ENCODE measurements around the gene SAMD3. TPM values are rescaled to one million over a fixed set of nuclear protein-coding genes. Genes with fewer than 3 reads are reported as not detected.
"Not testable (repeated sequence)": the region's sequence is repeated elsewhere in the genome, so short reads cannot be mapped to it uniquely, and the experiment has no call there.

The SAMD3 gene
- 0.54 TPM for total RNA-seq

DNA sequence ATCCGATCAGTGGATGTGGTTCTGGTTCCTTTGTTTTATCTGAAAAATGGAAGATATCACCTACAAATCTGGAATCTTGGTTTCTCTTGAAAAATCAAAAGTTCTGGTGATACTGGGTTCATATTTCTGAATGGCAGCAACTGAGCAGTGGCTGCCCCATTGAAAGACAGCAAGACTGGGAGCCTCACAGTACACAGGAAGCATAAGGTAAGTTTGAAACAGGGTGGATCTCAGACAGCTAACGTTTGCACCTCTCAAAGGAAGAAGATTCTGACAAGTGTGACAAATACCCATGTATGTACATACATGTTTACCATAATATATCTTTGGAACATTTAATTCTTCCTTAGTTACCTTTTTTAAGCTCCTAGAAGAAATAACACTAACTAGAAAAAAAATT is at the start of gene SAMD3:
SAMD3 (minus strand) TSS at position 177 of the 400 bp plus-strand sequence. CDS start 7,678 bp downstream, outside the sequence.
- DNase-seq (ENCODE audit: low read depth in 2 of 3, low spot score in 2 of 3): no peak

- no peak for DNase-seq (ENCODE audit: low read depth in 2 of 3, low spot score in 2 of 3)
Measured at GRCh38 chr6:130269969-130270635, 47.4 kb upstream of the SAMD3 start.

- DNase-seq (ENCODE audit: low read depth in 2 of 3, low spot score in 2 of 3): not testable (repeated sequence)
Measured at GRCh38 chr6:130265553-130265952, 42.8 kb upstream of the SAMD3 start.

- DNase-seq (ENCODE audit: low read depth in 2 of 3, low spot score in 2 of 3): no peak
Measured at GRCh38 chr6:130262008-130262407, 39.3 kb upstream of the SAMD3 start.

DNA sequence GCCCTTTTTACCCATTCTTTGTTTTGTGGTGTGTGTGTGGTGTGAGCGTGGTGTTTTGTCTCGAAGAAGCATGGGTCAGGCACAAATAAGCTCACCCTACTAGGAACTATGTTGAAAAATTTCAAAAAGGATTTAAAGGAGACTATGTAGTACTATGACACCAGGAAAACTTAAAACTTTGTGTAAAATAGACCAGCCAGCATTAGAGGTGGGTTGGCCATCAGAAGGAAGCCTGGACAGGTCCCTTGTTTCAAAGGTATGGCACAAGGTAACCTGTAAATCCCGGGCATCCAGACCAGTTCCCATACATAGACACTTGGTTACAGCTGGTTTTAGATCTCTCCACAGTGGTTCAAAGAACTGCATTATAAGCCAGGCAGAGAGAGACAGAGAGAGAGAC is 38.8 kb upstream of the SAMD3 start:
- not testable (repeated sequence) for DNase-seq (ENCODE audit: low read depth in 2 of 3, low spot score in 2 of 3)

- not testable (repeated sequence) for DNase-seq (ENCODE audit: low read depth in 2 of 3, low spot score in 2 of 3)
Measured at GRCh38 chr6:130260614-130261241, 38.0 kb upstream of the SAMD3 start.

GRCh38 chr6:130260050-130260462 is 37.3 kb upstream of the SAMD3 start:
- DNase-seq (ENCODE audit: low read depth in 2 of 3, low spot score in 2 of 3): not testable (repeated sequence)

DNA sequence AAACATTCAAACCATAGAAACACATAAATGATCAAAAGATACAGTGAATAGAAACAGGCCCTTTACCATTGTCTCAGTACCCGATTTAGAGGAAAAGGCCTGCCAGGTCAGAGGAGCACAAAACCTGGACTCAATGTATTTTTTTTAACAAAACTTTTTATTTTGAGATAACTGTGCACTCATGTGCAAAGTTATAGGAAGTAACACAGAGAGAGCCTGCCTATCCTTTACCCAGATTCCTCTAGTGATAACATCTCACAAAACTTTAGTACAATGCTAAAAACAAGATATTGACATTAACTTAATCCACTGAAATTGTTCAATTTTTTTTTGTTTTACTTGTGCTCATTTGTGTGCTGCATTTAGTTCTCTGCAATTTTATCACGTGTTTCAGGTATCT is 36.8 kb upstream of the SAMD3 start:
- DNase-seq (ENCODE audit: low read depth in 2 of 3, low spot score in 2 of 3): no peak

- DNase-seq (ENCODE audit: low read depth in 2 of 3, low spot score in 2 of 3): no peak
Measured at GRCh38 chr6:130259140-130259539, 36.4 kb upstream of the SAMD3 start.

- no peak for DNase-seq (ENCODE audit: low read depth in 2 of 3, low spot score in 2 of 3)
Measured at GRCh38 chr6:130252527-130253237, 29.9 kb upstream of the SAMD3 start.

- no peak for DNase-seq (ENCODE audit: low read depth in 2 of 3, low spot score in 2 of 3)
Measured at GRCh38 chr6:130245267-130245666, 22.5 kb upstream of the SAMD3 start.

DNA sequence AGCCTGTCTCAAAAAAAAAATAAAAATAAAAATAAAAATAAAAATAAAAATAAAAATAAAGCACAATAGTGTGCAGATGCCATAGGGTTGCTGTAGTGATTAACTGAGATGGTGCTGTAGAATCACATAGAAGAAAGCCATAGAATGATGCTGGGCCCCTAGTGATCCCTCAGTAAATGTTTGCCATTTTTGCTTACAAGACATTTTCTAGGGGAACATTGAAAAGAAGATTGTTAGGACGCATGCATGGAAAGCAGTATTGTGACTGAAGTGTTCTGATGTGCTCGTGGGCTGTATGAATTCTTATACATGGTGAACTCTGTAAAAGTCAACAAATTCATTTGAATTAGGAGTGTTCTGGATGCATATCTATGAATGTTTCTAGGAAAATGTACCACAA is 22.0 kb upstream of the SAMD3 start:
- DNase-seq (ENCODE audit: low read depth in 2 of 3, low spot score in 2 of 3): no peak

- DNase-seq (ENCODE audit: low read depth in 2 of 3, low spot score in 2 of 3): no peak
Measured at GRCh38 chr6:130240232-130240631, 17.5 kb upstream of the SAMD3 start.

- DNase-seq (ENCODE audit: low read depth in 2 of 3, low spot score in 2 of 3): no peak
Measured at GRCh38 chr6:130239755-130240154, 17.0 kb upstream of the SAMD3 start.

DNA sequence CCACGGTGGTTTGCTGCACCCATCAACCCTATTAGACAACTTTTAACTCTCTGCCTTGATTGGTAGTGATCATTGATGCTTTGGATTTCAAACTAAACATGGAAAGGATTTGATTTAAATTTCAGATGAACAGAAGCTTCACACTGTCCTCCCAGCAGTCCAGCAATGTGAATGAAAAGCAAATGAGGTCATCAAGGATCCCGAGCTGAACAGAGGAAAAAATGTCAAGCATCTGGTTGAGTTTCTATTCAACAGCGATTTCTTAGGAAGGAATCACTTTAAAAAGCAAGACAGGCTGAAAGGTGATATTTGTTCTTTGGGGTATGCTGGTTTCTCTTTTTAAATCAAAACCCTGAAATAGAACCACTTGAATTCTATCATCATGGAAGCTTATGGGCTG is 10.6 kb upstream of the SAMD3 start:
- DNase-seq (ENCODE audit: low read depth in 2 of 3, low spot score in 2 of 3): no peak

DNA sequence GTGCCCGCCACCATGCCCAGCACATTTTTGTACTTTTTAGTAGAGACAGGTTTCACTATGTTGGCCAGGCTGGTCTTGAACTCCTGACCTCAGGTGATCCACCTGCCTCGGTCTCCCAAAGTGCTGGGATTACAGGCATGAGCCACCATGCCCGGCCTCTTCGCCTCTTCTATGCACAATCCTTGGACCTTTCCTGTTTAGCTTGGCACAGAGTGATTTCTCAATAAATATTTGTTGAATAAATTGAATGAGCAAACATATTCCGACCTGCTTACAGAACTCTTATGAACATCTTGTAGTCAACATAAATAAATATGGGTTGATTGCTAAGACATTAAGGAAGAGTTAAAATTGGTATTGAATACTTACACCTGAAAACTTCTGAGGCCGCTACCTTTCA is 7.8 kb upstream of the SAMD3 start:
- not testable (repeated sequence) for DNase-seq (ENCODE audit: low read depth in 2 of 3, low spot score in 2 of 3)

- DNase-seq (ENCODE audit: low read depth in 2 of 3, low spot score in 2 of 3): peak in 1 of 3 donors; percentile 16
Measured at GRCh38 chr6:130229645-130230044, 6.9 kb upstream of the SAMD3 start.

GRCh38 chr6:130223508-130223907 is 757 bp upstream of the SAMD3 start:
- peak in 1 of 3 donors; percentile 40 for DNase-seq (ENCODE audit: low read depth in 2 of 3, low spot score in 2 of 3)

GRCh38 chr6:130218134-130218533 is 4.6 kb downstream of the SAMD3 start:
- no peak for DNase-seq (ENCODE audit: low read depth in 2 of 3, low spot score in 2 of 3)

DNA sequence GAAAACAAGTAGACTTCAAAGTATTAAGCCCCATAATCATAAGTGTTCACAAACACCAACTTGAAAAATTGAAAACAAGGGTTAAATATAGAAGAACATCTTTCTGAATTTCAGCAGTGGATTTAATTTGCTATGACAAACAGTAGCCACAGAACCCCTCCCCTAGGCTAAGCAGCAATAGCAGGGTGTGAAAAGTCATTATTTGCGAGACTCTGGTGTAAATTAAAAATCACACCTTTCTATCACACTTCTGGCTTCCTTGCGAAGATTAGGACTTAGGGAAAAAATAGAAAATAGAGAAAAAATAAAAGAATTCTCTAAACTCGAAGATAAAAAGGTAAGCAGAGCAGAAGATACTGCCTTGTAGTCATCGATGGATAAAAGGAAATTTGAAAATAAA is 6.1 kb downstream of the SAMD3 start:
- DNase-seq (ENCODE audit: low read depth in 2 of 3, low spot score in 2 of 3): no peak

- peak in 2 of 3 donors; percentile 3 to 24 for DNase-seq (ENCODE audit: low read depth in 2 of 3, low spot score in 2 of 3)
Measured at GRCh38 chr6:130215526-130215925, 7.2 kb downstream of the SAMD3 start.

Data from hematopoietic multipotent progenitor cell (in vitro differentiated cells).